LHCN-M2 (cell line): ENCODE results near the gene PTPRN2. TPM values are rescaled to one million over a fixed set of nuclear protein-coding genes. Genes with fewer than 3 reads are reported as not detected.
"Not testable (repeated sequence)": the region's sequence is repeated elsewhere in the genome, so short reads cannot be mapped to it uniquely, and the experiment has no call there.

Source experiments
- DNase-seq: peaks from one replicate; pipeline ENCODE4 v3.0.0-alpha.2; 2012; ENCODE audit warnings: low read depth
- total RNA-seq: library from RNA; depleted of rRNA; stranded (reverse); fragments of >200 nt; gene quantifications from 2 replicates; pipeline ENCODE4 v1.2.3, GENCODE V29; 2014

PTPRN2 gene
- total RNA-seq, 1 experiment from 2014 or later = 0.11 TPM

DNA sequence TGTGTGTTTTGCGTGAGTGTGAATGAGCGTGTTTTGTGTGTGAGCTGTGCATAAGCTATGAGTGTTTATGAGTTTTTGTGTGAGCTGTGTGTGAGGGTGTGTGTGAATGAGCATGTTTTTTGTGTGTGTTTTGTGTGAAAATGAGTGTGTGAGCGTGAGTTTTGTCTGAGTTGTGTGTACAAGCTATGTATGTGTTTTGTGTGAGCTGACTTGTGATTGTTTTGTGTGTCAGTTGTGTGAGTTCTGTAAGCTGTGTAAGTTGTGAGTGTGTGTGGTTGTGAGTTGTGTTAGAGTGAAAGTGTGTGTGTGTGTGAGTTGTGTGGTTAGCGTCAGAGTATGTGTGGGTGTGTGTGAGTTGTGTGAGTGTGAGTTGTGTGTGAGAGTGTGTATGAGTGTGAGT, 343.2 kb downstream of the PTPRN2 start:
- DNase-seq = no peak

DNA sequence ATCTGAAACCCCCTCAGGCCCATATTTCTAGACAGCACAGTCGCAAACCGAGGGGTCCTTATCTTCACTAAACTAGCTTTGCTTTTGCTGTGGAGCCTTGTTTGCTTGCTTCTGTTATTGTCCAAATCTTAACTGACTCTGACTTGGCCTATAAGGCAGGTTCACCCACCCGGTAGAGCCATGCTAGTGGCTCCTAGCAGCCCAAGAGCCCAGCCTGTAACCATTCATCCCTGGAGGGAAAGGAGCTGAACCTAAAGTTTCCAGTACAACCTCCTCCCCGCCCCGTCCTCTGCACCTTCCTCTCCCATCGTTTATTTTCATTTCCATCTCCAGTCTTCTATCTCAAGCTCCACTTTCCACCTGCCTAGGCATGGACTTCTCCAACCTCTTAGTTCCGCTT, 345.7 kb downstream of the PTPRN2 start:
- DNase-seq = no peak

DNA sequence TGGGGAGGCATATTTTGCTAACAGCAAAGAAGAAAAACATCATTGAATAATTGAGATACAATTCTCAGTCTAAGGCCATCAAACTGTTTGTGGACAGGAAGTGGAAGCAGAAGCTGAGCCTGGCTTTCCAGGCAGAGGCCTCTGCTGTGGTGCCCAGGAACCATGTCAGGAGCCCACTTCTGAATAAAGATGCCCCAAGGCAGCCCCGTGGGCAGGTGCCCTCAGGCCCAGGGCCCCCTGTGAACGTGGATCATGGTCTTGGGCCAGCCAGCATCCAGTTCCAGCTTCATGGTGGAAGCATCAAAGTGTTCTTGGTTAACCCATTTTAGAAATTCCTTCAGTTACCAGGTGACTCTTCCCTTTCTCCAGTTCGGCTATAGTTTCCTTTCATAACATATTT, 346.8 kb downstream of the PTPRN2 start:
- no peak for DNase-seq

DNA sequence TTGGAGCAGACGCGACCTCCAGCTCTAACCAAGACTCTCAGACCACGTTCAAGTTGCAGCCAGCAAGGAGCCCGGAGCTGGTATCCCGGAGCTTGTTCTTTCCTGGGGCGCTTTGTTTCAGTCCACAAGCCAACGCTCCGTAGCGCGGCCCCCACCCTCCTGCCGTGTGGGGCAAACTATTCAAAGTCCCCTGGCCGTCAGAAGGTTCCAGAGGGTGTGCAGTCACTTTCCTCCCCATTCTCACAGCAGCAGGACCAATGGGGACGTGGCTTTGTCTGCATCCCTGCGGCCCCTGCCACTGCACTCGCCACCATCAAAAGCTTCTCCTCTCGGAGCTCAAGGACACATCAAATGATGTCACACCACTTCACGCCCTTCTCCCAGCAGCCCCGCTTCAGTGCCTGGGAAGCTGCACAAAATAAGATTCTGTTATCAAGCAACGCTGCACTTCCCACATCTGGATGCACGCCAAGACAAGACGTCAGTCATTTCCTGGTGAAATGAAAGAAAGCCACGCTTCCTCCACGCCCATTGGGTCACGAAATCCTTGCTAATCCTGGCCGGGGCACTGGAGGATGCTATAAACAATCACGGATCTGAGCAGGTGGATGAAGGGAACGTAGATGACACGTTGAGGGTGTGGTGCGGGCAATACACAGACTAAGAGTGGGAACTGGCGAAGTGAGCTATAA, 348.2 kb downstream of the PTPRN2 start:
- DNase-seq = no peak

DNA sequence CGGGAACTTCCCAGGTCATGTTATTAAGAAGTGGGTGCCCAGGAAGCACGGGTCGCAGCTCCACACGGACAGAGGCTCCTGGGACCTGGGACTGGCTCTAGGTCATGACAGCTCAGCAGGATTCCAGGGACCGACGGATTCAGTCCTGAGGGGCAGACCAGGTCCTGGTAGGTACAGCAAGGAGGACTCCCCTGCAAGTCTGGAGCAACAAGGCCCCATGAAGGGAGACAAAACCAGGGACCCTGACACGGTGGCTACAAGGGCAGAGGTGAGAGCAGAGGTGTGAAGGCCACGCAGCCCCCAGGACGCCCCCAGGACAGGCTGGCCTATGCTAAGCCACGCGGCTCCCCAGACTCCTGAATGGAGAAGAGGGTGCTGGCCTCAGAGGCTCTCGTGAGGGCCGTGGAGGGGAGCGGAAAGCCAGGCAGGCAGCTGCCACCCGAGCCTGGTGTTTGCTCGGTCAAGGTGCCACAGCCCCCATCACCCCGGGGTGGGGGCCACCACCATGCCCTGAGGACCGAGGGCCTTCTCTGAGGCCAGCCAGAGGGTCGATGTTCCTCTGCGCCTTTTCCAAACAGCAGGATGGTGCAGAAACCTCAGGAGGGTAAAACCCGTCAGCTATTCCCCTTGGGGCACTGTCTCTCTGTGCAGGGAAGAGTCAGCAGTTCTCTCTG, 348.9 kb downstream of the PTPRN2 start:
- DNase-seq = no peak

DNA sequence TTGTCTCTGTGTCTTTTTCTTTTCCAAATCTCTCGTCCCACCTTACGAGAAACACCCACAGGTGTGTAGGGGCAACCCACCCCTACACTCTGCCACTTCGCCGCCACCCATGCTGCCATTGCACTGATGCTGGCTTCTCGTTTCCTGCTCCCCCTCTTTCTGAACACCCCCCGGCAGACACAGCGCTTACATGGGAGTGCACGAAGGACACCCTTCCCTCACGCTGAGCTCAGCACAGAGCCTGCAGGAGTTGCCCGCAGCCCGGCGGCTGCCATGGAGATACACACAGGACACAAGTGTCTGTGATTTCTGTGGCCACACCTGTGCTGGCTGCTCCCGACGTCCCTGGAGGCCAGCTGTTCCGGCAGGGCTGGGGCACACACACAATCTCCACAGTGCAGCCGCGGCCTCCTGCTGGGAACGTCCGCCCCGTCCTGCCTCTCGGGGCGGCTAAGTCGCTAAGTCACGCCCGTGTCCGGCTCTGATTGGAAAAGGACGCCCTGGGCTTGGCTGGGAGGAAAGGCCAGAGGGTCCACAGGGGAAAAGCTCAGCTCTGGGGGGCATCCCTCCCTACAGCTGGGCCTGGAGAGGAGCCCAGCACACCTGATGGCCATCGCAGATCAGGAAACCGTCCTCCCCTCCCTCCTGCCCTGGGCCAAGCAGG, 349.8 kb downstream of the PTPRN2 start:
- no peak for DNase-seq

DNA sequence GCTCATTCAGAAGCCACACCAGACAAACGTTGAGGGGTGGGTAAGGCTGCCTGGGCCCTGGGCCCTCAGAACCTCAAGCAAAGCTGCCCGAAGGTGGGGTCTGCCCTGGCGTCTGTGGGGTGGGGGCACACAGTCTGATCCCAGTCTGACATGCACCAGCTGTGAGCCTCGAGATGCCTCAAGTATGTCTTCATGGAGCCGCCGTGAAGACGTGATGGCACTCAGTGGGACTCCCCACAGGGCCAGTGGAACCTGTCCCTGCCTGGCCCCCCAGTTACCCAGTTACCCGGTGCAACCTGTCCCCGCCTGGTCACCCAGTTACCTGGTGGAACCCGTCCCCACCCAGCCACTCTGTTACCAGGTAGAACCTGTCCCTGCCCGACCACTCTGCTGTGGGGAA, 351.2 kb downstream of the PTPRN2 start:
- DNase-seq = no peak

DNA sequence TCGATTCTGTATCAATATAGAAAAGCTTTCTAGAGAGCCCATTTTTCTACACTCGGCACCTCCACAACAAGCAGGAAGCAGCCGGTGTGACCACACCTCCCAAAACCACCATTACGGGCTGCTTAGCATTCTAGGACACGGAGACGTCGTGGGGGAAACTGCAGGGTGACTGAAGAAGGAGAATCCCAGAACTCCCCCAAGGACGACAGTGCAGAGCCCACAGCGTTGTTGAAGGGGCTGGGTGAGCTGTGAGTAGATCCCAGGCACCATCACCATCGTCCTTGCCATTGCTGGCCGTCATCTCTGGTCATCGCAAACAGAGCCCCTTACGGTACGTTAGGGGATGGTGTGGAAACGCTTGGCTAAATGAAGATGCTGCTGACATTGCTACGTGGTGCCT, 351.8 kb downstream of the PTPRN2 start:
- no peak for DNase-seq

DNA sequence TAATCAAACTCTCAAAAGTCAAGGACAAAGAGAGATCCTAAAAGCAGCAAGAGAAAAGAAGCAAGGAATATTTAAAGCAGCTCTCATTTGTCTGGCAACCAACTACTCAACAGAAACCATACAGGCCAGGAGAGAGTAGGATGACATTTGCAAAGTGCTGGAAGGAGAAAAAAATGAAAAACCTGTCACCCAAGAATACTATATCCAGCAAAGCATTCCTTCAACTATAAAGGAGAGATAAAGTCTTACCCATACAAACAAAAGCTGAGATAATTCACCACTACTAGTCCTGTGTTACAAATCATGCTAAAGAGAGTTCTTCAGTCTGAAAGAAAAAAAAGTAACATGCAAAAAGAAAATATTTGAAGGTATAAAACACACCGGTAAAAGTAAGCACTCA, 357.7 kb downstream of the PTPRN2 start:
- DNase-seq = no peak

DNA sequence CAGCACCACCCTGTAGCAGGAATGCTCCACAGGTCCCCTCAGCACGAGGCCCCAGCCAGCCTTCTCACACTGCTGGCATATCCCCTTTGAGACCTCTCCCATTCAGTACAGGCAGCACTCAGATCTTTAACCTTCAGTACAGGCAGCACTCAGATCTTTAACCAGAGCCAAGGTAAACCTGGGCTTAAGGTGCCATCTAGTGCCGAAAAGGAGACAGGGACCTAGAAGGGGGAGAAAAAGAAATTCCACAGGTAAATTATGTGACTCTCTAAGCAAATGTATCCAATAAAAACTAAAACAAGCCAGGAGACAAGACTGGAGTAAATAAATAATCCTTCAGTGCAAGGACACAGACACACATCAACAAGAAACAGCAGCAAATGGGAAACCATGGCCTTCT, 358.6 kb downstream of the PTPRN2 start:
- DNase-seq = no peak

DNA sequence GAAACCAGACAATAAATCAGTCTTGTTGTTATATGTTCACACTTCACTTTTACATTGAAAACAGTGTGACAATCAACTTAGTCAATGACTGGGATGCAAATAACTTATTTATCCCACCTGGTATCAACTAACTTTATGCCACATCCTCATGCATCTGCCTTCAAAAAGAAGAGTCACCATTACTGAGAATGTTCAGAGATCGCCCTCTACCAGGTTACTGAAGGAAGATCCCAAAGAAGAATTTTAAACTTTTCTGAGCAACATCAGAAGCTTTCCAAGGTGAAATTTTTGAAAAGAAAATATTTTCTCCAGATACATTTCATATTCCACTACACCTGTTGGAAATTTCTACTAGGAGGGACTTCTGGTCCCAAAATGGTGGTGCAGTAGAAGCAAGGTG, 359.5 kb downstream of the PTPRN2 start:
- DNase-seq = no peak

DNA sequence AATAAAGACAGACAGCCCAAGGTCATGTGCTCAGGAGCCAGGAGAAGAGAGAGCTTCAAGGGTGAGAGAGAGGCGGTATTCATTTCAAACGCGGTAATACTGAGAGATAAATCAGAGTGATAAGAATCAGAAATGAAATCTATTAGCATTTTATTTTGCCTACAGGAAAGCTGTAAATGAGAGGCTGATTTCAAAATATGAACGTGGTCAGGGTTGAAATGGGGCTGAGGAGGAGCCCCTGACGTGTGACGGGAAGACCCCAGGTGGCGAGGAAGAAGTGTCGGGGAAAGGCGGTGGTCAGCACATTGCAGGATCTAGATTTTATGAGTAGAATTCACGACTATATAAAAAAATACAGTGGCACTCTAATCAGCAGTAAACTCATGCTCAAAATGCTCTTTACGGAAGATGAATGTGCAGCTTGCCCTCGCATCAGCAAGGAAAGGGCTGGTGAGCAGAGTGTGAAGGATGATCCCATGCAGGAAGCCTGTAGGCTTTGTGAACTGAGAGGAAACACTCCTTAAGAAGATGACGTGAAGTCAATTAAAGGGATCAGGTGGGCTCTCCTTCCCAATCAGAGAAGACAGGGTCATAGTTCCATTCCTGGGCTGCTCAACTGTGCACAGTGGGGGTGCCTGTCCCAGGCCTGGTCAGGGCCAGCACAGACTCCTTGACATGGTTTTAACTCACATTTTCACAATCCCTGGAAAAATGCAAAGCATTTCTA, 360.2 kb downstream of the PTPRN2 start:
- no peak for DNase-seq

DNA sequence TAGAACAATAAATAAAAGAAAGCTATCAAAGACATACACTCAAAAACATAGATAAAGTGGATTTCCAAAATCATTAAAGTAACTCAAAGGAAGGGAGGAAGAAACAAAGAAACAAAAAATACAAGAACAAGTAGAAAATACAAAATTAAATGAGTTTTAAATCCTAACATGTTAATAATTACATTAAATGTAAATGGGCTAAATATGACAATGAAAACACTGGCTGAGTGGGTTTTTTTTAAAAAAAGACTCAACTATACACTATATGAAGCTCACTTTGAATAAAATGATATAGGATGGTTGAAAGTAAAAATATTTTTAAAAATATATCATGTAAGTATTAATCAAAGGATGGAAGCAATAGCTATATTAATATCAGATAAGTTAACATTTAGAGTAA, 371.4 kb downstream of the PTPRN2 start:
- no peak for DNase-seq

DNA sequence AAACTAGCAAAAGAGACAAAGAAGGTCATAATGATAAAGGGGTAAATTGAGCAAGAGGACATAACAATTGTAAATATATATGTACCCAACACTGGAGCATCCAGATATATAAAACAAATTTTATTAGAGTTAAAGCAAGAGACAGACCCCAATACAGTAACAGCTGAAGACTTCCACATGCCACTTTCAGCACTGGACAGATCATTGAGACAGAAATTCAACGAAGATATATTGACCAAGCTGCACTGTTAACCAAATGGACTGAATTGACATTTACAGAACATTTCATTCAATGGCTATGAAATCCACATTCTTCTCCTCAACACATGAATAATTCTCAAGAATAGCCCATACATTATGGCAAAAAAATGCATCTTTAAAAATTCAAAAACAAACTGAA, 378.2 kb downstream of the PTPRN2 start:
- no peak for DNase-seq

DNA sequence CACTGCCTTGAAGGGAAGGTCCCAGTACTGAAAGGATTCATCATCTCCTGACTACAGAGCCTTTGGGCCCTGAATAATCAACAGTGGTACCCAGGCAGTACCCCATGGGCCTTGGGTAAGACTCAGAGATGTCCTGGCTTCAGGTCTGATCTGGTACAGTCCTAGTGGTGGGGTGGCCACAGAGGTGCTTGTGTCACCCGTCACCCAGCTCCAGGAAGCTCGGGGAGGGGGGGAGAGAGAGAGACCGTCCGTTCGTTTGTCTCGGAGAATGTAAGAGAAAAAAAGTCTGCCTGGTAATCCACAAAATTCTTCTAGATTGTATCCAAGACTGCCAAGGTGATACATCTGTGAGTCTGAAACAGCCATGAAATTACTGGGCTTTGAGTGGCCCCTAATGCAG, 381.3 kb downstream of the PTPRN2 start:
- no peak for DNase-seq

DNA sequence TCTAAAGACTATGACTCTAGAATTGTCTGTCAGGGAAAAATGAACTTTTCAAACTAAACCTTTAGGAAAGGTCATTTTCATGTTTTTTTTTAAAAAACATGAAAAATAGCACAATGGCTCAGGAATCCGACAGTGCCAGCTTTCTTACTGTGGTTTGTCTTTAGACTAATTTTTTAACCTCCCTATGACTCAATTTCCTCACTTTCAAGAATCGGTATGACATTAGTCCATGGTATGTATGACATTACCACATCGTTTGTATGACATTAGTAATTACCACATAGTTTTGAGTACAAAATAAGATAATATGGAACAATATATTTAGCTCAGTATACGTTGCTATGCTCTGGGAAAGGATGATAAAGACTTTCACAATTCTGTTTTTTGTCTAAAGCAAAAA, 383.2 kb downstream of the PTPRN2 start:
- no peak for DNase-seq

DNA sequence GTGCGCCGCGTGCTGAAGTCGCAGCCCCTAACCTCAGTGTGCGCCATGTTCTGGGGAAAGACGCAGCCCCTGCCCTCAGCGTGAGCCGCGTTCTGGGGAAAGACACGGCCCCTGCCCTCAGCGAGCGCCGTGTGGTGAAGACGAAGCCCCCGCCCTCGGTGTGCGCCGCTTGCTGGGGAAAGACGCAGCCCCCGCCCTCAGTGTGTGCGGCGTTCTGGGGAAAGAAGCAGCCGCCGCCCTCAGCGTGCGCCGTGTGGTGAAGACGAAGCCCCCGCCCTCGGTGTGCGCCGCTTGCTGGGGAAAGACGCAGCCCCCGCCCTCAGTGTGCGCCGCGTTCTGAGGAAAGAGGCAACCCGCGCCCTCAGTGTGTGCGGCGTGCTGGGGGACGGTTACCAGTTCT, 383.7 kb downstream of the PTPRN2 start:
- DNase-seq = not testable (repeated sequence)

DNA sequence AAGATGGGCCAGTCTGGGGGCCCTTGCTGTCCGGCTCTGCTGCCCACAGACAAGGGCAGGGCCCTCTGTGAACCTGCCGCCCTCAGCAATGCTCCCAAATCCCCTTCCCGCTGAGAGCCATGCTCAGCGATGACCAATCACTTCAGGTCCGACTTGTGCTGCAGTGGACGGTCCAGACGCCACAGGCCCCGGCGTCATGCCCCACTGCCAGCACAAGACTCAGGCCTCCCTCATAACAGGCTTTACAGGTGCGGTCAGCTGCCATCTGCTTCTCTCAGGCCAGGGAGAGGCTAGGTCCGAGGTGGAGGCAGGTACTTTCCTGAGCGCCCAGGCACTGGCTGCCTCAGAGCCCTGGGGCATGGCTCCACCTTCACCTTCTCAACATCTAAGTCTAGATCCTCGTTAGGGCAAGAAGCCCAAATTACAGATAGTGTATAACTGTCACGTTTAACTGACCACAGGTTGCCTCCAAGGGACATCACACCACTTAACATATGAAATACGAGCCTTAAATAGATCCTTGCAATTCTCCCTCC, 393.2 kb downstream of the PTPRN2 start:
- DNase-seq = no peak

DNA sequence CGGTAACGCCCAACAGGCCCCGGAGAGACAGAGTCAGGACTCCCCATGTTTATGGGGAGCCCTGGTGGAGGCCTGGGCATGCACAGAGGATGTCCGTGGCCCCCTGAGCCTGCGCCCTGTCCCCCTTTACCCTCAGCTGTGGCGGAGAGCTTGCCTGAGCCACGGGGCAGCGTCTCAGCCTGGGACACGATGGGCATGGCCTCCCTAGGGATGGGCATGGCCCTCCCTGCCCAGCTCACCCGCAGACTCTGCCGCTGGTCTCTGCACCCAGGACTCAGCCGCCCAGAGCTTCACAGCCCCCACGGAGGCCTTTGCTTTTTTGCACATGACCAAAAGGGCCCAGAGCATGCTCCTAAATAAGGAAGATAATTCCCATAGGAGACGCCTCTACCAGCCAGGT, 394.2 kb downstream of the PTPRN2 start:
- DNase-seq = no peak

DNA sequence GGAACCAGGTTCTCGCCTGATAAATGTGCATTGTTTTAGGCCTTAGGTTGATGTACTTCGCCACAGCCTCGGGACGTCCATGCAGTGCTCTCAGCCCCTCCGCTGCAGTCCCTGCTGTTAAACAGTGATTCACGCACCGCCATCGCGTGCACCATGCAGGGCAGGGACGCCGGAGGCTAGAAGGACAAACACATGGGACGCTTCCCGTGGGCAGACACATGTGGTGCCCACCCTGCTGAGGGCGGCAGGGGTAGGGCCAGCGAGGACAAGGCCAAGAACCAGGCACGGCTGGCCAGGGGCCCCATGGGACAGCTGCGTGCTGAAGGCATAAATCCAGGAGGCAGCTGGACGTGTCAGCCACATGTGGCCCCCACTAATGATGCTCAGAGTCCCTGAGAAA, 394.7 kb downstream of the PTPRN2 start:
- DNase-seq = no peak

DNA sequence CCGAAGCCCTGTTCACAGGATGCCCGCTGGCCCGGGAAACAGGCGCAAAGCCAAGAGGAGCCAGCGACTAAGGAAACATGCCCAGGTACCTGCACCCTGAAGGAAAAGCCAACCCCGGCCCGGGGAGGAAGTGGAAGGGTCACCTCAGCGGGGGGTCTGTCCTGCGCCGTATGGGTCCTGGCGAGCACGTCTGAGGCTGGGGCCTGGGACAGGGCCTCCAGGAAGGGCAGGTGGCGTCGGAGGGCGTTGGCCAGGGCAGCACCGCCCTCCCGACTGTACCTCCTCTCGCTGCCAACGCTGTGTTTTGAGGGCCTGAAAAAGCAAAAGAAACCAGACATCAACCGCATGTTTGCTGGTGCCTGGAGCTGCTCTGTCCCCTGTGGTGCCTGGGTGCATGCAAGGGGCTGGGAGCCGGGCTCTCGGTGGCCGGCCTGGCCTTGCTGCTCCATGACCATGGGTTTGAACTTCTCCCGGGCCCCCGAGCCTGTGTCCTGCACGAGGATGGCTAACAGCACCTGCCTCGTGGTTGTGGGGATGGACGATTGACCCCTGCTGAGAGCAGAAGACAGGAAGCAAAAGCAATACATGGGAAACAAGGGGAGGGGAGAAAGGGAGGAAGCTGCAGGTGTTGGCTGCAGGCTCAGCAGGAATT, 395.3 kb downstream of the PTPRN2 start:
- DNase-seq = no peak

DNA sequence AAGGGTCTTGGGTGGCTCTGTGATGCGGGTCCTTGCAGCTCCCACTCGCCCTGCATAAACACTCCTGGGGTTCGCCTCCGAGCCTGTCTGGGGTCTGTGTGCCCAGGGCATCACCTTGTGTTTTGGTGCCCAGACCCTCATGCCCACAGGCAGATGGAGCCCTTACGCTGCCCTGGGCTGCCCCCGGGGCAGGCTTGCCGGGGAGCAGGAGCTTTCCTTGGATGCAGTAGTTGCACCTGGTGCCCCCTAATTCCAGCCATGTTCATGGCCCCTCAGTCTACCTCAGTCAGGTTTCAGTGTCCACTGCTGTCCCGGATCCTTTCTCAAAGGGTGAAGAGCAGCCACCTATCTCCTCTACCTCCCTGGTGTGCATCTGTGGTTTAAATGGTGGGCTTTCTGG, 396.0 kb downstream of the PTPRN2 start:
- DNase-seq = no peak
